M059J (cell line): Measurements from ENCODE around the gene CISTR. TPM values are rescaled to one million over a fixed set of nuclear protein-coding genes. Genes with fewer than 3 reads are reported as not detected.
A peak's percentile ranks its signal among the peaks of the same experiment; 100 is the strongest.
"Not testable (repeated sequence)": the region's sequence is repeated elsewhere in the genome, so short reads cannot be mapped to it uniquely, and the experiment has no call there.

Experiments
- DNase-seq: peaks from one replicate; pipeline ENCODE4 v3.0.0-alpha.2; 2012; ENCODE audit warnings: low read depth
- total RNA-seq: library from RNA; depleted of rRNA; stranded (reverse); fragments of >200 nt; shearing (Covaris generic); gene quantifications from 2 replicates; pipeline ENCODE4 v1.2.3, GENCODE V29; 2014; rRNA removed

Gene CISTR
- total RNA-seq, result not detected in 2 replicates

DNA sequence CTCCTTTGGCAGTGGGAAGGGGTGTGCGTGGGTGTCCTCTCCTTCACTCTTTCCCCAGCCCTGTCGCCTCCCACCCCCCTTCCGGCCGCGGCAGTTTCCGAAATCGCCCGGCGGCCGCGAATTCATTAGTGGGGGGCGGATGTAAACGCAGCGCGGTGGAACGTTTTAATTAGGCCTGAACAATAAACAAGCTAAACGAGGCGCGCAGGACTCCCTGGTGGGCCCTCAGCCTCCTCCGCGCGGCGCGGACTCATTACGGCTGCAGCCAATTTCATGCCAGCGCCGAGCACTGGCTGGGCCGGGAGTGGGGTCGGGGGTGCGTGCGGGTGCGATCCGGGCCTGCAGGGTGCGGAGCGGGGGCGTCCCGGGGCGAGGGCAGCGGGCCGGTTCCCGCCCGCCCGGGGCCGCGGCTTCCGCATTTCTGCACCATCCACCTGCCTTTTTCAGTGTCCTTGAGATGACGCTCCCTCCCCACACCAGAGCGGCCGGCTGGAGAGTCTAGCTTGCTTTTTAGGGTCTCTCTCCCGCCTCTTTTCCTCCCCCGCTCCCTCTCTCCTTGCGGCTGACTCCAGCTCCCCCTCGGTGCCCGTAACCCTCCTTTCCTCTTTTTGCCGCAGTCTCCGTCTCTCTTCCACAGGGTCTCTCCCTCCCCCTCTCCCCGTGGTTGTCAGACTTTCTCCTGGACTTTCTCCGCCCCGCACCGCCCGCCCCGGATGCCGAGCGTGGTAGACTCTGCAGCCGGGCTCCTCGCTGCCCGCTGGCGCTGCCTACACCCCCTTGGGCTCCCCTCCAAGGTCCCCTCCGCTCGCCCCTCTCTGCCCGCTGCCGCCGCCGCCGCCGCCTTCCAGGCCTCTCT is at the start of gene CISTR:
Gene CISTR, minus strand, starts transcription at position 644 of the 856 bp plus-strand sequence.
- DNase-seq, result no peak

DNA sequence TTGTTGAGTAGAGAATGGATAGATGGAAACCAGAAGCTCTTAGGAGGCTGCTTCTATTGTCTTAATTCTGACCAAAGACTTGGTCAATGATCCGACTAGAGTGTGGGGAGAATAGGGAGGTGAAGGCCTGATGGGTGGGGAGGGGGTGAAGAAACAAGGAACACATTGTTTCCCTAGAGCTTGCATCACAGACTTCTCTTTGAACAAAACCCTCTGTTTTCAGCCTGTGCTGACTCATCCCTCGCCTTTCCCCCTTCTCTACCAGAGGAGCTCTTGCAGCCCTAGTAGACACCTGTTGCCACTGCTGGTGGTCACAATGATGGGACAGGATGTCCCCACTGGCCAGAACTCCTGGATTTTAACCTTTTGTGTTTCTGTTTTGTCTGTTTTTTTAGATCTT is 46.8 kb upstream of the CISTR start:
- DNase-seq, result peak; percentile 36

DNA sequence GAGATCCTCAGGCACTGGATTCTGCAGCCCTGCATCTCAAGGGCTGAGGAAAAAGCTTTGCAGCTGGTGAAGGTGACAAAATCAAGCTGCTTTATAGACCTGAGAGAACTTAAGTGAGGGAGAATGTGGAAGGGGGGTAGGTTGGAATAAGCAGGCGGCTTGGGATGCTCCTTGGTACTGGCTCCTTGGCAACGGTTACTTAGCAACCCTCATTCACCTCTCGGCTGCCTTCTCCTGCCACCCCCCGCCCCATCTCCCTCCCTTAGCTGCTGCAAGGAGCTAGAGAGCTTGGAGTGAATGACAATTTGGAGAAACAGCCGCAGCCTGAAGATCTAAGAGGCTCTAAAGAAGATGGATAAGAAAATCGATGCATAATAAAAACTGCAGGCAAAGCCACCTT is 44.1 kb upstream of the CISTR start:
- DNase-seq, result no peak

DNA sequence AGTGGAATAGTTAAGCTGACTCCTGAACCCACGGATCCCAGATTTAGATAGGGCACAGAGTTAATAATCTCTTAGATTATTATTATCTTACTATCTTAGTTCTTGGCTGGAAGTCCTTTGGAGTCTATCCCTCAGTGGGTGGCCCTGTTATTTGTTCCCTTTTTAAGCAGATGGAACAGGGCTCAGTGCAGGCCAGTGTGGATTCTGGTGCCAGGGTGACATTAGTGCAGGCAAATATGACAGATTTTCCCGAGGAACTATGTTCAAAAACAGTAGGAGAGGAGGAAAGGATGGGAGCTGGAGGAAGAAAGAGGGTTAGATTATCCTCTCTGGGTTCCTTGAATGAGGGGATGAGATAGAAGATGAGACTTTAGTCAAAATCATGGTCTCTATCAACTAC is 41.4 kb upstream of the CISTR start:
- DNase-seq, result no peak

DNA sequence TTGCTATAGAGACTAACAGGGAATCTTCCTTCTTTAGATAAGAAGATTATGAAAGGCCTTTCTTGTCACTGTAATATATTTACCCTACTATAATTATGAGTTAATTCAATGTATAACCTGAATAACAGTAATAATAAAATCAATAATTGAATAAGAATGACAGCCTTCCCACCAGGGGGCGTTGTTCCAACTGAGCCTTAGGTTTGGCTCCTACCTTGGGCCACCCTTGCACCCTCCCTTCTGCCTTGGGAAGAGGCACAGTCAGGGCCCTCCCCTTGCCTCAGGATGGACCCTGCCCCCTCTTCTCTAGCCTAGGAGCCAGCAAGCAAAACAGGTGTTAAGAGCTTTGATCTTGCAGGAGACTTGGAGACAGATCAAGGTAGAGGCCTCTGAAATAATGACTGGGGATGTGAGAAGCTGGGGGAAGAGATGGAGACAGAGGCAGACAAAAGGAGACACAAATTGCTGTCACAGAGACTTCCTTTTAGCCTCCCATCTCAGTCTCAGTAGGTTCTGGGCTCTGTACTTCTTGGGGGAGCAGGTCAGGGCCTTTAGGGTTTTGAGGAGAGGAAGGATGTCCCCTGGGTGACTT is 40.1 kb upstream of the CISTR start:
- DNase-seq, result no peak

DNA sequence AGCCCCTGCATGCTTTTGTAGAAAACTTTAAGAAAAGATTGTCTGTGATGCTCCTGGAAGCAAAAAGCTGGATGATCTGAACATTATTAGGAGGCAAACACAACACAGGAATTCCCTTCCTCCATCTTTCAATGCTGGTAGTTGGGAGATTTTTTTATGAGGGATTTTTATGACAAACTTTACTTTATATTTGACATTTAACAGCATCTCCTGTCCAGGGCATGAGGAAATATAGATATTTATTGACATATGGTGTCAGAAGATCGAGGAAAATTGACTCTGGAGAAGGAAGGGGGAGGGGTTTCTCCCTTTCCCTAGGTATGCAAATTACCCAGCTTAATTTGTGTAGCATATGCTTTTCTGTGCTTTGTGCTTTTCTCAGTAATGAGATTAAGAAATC is 37.8 kb upstream of the CISTR start:
- no peak for DNase-seq

DNA sequence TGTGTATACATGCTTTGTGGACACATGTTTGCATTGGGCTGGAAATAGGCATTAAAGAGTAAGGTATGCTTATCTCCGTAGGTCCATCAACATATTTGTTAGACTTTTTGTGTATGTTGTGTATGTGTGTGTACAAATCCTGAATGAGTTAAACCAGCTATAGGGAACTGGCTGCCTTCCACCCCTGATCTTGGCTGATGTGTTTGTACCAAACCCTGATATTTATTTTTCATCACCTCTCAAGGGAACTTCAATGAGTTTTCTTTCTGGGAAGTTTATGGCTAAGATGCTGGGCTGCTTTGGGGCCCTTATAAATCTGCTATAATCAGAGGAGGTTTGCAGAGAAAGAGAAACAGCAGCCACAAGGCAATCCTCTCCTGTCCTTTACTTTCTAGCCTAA is 37.1 kb upstream of the CISTR start:
- no peak for DNase-seq

DNA sequence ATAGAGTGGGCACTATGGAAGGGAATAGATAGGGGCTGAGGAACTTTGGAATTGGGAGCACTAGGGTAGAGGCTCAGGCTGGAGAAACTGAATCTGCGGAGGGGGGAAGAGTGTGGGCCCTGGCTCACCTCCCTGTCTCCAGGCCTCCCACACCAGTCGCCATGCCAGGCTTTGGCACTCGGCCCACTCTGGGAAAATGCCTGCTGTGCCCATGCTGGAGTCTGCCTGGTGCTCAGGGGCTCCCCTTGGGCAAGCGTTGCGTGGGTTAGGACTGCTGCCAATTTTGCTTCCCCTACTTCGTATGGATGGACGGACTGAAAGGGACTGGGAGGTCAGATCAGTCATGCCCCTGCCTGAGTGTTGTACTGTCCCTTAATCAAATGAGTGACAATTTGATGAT is 34.6 kb upstream of the CISTR start:
- no peak for DNase-seq

DNA sequence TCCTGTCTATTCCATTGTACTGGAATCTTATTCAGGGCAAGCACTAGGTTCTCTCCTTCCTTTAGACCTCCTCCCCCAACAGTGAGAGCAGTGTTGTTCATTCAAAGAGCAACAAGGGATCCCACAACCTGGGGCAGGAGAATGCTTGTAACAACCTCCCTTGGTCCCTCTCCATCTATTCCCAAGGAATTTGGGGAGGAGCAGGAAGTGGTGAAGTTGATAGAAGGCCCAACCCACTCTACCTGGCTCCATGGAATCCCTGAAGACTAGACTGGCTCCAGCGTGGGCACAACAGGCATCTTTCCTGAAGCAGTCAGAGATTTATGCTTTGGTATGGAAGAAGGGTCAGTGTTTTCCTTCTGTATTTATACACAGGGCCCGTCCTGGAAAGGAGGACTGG is 33.4 kb upstream of the CISTR start:
- no peak for DNase-seq

DNA sequence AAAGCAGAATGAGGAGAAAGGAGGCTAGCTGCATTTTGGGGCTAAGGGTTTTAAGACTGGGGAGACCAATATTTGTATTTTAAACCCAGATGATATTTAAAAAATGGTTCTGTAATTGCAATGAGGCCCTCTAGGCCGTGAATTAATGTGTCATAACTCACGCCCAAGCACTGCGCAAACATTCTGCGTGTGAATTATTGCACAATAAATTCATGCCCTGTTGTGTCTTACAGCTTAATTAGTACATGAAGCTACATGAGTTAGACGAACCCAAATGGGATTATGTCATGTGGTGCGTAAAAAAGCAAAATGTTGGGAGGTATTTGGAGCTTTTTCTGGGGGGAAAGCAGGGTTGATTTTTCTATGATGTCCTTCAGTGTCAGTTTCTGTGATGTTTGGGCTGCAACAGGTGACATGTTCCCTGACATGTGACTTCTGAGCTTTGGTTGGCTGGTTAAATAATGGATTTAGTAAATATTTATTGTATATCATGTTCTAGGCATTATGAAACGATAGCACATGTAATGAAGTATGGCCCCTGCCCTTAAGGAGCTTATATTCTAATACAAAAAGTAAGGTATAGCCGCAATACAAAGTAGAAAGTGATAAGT is 30.4 kb upstream of the CISTR start:
- DNase-seq, result no peak

DNA sequence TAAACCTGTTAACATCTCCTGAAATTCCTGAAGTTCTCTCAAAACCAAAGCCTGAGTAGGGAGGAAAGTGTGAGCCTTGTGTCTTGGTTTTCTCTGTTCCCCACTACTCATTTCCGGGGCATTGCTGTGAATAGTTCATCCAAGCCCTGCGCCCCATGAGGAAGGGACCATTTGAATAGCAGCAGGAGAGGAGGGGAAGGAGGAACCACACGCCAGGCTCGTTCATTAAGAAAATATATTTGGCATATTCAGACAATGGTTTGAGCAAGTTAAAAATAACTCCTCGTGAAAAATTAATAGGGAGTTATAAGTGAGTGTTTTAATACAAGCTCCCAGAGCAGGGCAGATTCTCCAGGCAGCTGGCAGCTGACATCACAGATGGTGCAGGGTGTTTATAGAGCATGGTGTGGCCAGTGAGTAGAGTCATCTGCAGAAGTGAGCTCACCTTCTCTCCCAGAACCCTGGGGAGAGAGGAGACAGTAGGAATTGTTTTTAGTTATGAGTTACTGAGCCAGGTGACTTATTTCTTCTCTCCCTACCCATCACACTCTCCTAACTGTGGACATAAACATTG is 29.5 kb upstream of the CISTR start:
- peak; percentile 38 for DNase-seq

DNA sequence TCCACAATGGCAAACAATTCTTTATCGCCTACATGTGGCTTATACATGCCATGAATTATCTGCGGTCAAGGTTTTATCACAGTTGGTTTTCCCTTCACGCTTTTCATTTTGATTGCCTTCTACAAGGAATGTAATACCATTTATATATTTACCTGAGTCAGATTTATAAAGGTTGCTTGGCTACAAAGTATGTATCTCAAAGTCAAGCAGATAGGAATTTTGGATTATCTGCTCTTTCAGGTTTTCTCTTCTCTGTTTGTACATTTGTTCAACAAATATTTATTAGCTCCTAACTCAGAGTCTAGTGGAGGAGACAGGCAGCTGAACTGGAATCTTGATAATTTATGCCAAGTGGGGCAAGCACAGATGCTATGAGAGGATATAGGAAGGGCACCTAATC is 28.5 kb upstream of the CISTR start:
- no peak for DNase-seq

DNA sequence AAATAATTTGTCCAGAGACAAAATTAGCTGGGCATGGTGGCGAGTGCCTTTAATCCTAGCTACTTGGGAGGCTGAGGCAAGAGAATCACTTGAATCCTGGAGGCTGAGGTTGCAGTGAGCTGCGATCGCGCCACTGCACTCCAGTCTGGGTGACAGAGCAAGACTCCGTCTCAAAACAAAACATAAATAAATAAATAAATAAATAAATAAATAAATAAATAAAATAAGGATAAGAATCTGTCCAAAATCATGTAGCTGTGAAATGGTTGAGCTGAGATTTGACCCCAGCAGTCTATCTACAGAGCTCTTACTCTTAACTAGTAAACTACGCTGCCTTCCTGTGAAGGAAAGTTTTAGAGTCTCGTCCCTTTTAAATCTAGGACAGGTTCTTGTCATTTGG is 27.9 kb upstream of the CISTR start:
- not testable (repeated sequence) for DNase-seq

DNA sequence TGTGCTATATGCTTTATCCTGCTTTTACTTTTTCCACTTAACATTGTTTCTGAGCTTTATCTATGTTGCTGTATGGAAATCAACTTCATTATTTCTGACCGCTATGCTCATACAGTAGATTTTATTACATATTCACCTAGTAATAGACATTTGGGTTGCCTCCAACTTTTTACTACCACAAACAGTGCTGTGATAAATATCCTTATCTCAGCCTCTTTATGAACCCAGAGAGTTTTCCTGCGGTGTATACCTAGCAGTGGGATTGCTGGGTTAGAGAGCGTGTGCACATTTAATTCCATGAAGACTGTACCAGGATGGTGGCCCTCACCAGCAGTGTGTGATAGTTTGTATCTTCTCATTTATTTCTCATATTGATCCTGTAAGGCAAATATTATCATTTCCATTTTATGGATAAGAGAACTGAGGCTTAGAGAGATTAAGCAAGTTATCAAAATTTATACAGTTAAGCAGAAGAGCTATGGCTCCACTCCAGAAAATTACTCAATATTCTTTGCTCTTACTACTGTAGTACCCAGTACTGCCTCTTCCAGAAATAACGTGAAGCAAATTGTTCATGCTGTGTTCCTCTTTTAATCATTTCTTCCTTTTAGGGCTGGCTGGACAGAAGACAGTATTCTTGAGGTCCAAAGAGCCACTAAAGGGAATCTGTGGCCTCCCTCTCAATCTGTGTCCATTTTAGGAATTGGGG is 26.3 kb upstream of the CISTR start:
- DNase-seq, result no peak

DNA sequence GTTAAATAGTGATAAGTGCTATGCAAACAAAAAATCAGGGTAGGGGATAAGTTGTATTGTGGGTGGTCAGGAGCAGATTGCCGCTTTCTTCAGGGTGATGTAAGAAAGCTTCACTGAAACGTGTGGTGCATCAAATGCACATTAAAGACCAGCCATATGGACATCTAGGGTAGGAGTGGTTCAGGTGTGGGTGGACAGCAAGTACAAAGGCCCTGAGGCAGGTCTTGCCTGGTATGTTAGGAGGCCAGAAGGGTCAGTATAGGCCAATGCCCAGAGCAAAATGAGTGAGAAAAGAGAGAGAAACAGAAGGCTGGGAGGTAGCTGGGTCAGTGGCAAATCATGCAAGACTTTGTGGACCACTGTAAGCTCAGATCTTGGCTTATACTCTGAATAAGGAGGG is 25.6 kb upstream of the CISTR start:
- DNase-seq, result no peak

DNA sequence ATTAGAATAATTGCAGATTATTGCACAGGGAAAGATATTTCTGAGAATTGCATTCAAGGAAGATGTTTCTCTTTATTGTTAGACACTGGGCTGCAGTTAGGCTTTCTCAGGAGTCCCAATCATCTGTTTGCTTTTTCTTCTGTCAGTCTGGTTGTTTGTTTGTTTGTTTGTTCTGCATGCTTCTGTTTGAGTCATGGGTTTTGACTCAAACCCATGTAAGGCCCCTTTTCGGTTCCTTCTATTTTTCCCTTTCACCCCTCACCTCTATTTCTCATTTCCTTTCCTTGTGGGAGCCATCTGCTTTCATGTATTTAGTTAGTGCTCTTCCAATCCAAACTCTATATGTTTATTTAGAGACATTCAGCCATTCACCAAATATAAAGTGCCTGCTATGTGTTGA is 25.1 kb upstream of the CISTR start:
- DNase-seq, result no peak

DNA sequence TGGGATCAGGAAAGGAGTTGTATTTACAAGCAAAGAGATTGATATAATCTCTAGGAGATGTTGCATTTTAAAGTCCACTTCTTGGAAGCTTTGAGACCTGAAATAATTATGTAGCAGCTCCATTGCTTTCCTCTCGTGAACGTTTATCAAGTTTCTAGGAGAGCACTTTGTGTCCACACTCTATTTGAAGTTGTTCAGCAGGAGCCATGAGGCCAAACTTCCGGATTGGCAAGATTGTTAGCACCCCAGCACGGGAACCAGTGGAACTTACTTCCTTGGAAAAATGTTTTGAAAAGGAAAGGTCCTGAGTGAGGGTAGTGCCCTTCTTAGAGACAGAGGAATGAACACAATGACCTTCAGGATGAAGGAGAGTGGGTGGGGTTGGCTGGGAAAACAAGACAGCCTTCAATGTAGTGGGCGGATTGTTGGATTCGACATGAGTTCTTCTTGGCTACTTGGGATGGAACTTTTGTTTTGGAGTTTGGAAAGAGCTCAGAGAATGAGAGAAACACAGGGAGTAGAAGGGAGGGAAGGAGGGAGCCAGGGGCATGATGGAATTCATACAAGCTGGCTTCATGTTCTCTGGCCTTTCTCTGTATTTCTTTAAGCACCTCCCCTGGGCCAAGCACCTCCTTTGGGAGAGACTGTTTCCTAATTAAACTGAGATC is 23.8 kb upstream of the CISTR start:
- DNase-seq, result no peak

DNA sequence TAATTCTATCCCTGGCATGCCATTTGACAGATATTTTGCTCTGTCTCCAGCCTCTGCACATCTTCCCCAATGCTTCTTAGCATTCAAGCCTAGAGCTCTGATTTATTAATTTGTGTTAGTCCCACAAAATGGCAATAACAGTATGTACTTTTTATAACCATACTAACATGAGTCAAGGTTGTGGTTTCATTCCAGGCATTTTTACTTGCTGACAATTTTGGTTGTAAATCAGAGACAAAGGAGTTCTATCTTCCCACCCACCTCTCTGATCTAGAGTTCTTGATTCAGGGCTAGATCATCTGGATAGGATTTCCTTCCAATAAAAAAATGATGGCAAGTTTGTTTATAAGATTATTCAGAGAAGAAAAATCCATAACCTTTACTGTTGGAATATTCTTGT is 18.5 kb upstream of the CISTR start:
- peak; percentile 96 for DNase-seq

DNA sequence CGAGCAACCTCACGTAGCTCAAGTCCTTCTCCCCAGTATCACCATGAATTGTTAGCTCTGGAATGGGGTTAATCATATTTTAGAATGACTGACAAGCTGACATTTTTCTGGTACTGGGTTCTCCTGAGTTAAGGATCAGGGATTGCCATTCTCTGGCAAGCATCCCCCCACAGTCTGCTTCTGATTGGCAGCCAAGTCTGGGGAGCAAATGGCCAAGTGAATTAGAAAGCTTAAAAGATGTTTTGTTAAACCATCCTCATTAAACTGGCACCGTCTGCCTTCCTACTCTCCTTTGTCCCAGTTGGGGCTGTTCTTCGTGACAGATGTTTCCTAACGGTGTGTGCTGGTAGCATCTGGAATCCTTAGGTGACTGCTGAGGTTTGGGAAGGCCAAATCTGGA is 17.2 kb upstream of the CISTR start:
- DNase-seq, result no peak

DNA sequence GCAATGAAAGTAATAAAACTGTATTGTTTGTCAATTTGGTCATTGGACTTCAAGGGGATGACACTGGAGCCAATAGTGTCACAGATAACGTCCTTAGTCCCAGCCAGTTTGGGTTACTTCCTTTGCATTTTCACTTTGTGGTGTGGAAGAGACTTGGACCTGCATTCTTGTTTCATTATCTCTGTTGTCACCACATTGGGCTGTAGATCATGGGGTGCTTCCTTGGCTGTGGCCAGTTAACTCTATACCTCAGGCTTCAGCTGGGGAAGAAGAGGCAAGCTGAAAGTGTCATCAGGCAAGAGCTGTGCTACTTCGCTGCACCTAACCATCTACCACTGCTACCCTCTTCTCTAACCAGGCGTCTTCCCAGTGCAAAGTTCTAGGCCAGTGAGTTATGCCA is 15.1 kb upstream of the CISTR start:
- peak; percentile 59 for DNase-seq

DNA sequence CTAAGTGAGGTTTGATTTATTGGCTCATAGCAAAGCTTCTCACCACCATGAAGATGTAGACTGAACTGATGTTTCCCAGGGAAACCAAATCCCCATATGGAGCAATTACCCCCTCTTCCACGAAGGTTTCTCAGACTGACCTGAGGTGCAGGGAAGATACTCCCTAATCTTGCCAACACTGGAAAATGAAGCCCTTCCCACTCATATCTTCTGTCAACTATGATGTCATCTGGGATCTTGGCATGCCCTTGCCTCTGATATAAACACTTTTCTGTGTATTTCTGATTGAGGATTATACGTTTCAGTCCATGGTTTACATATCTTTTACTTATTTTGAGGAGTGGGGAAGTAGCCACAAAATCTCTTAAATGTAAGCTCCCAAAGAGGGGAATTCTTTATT is 14.1 kb upstream of the CISTR start:
- no peak for DNase-seq

DNA sequence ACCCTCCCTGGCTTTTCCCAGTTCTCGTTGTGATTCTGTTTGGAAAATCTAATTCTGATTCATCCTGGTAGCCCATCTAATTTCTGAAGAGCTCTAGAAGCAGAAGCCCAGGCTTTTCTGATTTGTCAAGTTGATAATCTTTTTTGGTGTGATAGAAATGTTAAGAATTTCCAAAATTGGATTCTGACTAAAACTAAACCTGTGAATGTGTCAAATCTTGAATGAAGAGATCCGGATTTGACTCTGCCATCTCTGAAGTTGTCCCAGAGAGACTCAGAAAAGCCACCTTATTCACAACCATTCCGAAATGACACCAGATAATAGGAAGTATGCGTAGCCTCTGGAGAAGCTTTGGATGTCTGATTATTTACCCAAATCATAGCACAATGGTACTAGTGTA is 12.8 kb upstream of the CISTR start:
- DNase-seq, result no peak
